Activated T-cell treated with anti-CD3 and anti-CD28 coated beads, Interleukin-2, amount 50 U/mL, for 4 hours (primary cell): ENCODE data around the gene NRXN3. TPM values are rescaled to one million over a fixed set of nuclear protein-coding genes. Genes with fewer than 3 reads are reported as not detected.

ENCODE experiments used
- ATAC-seq, 2 donors: fragments of 200-7000 bp; cut with Tn5 transposase; one replicate each; pipeline ENCODE4 v1.10.0; 2021
- DNase-seq: peaks from one replicate; pipeline ENCODE4 v3.0.0-alpha.2; 2020
- H3K27me3 Mint-ChIP-seq: one replicate; pipeline ENCODE4 v1.8.0; 2021; ENCODE audit warnings: low read depth, mixed read lengths
- H3K36me3 Mint-ChIP-seq: one replicate; pipeline ENCODE4 v1.8.0; 2022; ENCODE audit warnings: mixed read lengths; ENCODE audit not compliant: insufficient read depth
- H3K4me1 Mint-ChIP-seq: one replicate; pipeline ENCODE4 v1.8.0; 2021; ENCODE audit warnings: low read depth, mixed read lengths
- H3K4me3 Mint-ChIP-seq: one replicate; pipeline ENCODE4 v1.8.0; 2021; ENCODE audit warnings: mild to moderate bottlenecking, moderate library complexity, mixed read lengths
- H3K9me3 Mint-ChIP-seq: one replicate; pipeline ENCODE4 v1.8.0; 2021; ENCODE audit warnings: mixed read lengths
- total RNA-seq, 3 donors: library from RNA; stranded (reverse); gene quantifications; one replicate each; pipeline ENCODE4 v1.2.1, GENCODE V29; 2021

NRXN3 gene
- total RNA-seq, 3 donors from 2014 or later, result not detected

- no peak for ATAC-seq
- Mint-ChIP-seq H3K27me3 (no peaks in the 10 kb centered on the region), H3K36me3 (no peaks in the 10 kb centered on the region)
Measured at GRCh38 chr14:79424462-79424861, 1254.3 kb downstream of the NRXN3 start.

GRCh38 chr14:79426103-79426755, 1256.1 kb downstream of the NRXN3 start:
- Mint-ChIP-seq H3K4me1 (no peaks in the 10 kb centered on the region), H3K27me3 (no peaks in the 10 kb centered on the region), H3K9me3 (peaks cover 3% of the 10 kb centered on the region), H3K36me3 (no peaks in the 10 kb centered on the region), H3K4me3 (no peak overlapping the region)
- DNase-seq, result no peak
- ATAC-seq, result no peak

More at GRCh38 chr14:79424462-79424861, 1254.3 kb downstream of the NRXN3 start:
- no peak for DNase-seq
- Mint-ChIP-seq H3K9me3 (peaks cover 3% of the 10 kb centered on the region), H3K4me3 (no peak overlapping the region), H3K4me1 (no peaks in the 10 kb centered on the region)

GRCh38 chr14:79432640-79433039, 1262.5 kb downstream of the NRXN3 start:
- DNase-seq (no peak), ATAC-seq (no peak)
- Mint-ChIP-seq H3K9me3 (peaks cover 3% of the 10 kb centered on the region), H3K27me3 (no peaks in the 10 kb centered on the region), H3K36me3 (no peaks in the 10 kb centered on the region), H3K4me3 (no peak overlapping the region), H3K4me1 (no peaks in the 10 kb centered on the region)

GRCh38 chr14:79436335-79436734, 1266.2 kb downstream of the NRXN3 start:
- DNase-seq (no peak), ATAC-seq (no peak)
- no peaks in the 10 kb centered on the region for H3K27me3 Mint-ChIP-seq
- no peaks in the 10 kb centered on the region for H3K4me1 Mint-ChIP-seq
- H3K9me3 Mint-ChIP-seq, result no peaks in the 10 kb centered on the region
- no peak overlapping the region for H3K4me3 Mint-ChIP-seq
- H3K36me3 Mint-ChIP-seq, result no peaks in the 10 kb centered on the region

- Mint-ChIP-seq H3K4me1 (no peaks in the 10 kb centered on the region), H3K4me3 (no peak overlapping the region), H3K36me3 (no peaks in the 10 kb centered on the region), H3K27me3 (no peaks in the 10 kb centered on the region), H3K9me3 (peaks cover 3% of the 10 kb centered on the region)
- DNase-seq, result no peak
- ATAC-seq, result no peak
Measured at GRCh38 chr14:79437951-79438350, 1267.8 kb downstream of the NRXN3 start.

GRCh38 chr14:79438696-79439342, 1268.6 kb downstream of the NRXN3 start:
- no peaks in the 10 kb centered on the region for H3K4me1 Mint-ChIP-seq
- H3K4me3 Mint-ChIP-seq, result no peak overlapping the region
- DNase-seq, result no peak
- H3K9me3 Mint-ChIP-seq, result peaks cover 3% of the 10 kb centered on the region
- no peaks in the 10 kb centered on the region for H3K36me3 Mint-ChIP-seq
- H3K27me3 Mint-ChIP-seq, result no peaks in the 10 kb centered on the region
- ATAC-seq, result no peak

GRCh38 chr14:79442786-79443185, 1272.6 kb downstream of the NRXN3 start:
- H3K4me1 Mint-ChIP-seq, result no peaks in the 10 kb centered on the region
- peaks cover 7% of the 10 kb centered on the region for H3K9me3 Mint-ChIP-seq
- ATAC-seq (no peak), DNase-seq (no peak)
- no peaks in the 10 kb centered on the region for H3K36me3 Mint-ChIP-seq
- H3K27me3 Mint-ChIP-seq, result no peaks in the 10 kb centered on the region
- no peak overlapping the region for H3K4me3 Mint-ChIP-seq

- Mint-ChIP-seq H3K27me3 (no peaks in the 10 kb centered on the region), H3K4me3 (no peak overlapping the region), H3K4me1 (no peaks in the 10 kb centered on the region), H3K9me3 (peaks cover 7% of the 10 kb centered on the region), H3K36me3 (no peaks in the 10 kb centered on the region)
- no peak for ATAC-seq
- DNase-seq, result no peak
Measured at GRCh38 chr14:79443602-79444001, 1273.4 kb downstream of the NRXN3 start.

GRCh38 chr14:79448960-79449359, 1278.8 kb downstream of the NRXN3 start:
- ATAC-seq, result no peak
- no peaks in the 10 kb centered on the region for H3K4me1 Mint-ChIP-seq

GRCh38 chr14:79451601-79452000, 1281.4 kb downstream of the NRXN3 start:
- Mint-ChIP-seq H3K4me1 (no peaks in the 10 kb centered on the region), H3K9me3 (peaks cover 7% of the 10 kb centered on the region), H3K4me3 (no peak overlapping the region), H3K27me3 (peaks cover 2% of the 10 kb centered on the region), H3K36me3 (no peaks in the 10 kb centered on the region)
- DNase-seq (no peak), ATAC-seq (no peak)

More at GRCh38 chr14:79448960-79449359, 1278.8 kb downstream of the NRXN3 start:
- H3K9me3 Mint-ChIP-seq, result peaks cover 11% of the 10 kb centered on the region
- DNase-seq, result no peak
- H3K4me3 Mint-ChIP-seq, result no peak overlapping the region
- H3K36me3 Mint-ChIP-seq, result no peaks in the 10 kb centered on the region
- H3K27me3 Mint-ChIP-seq, result peaks cover 2% of the 10 kb centered on the region

GRCh38 chr14:79453276-79453675, 1283.1 kb downstream of the NRXN3 start:
- Mint-ChIP-seq H3K36me3 (no peaks in the 10 kb centered on the region), H3K27me3 (peaks cover 2% of the 10 kb centered on the region), H3K4me3 (no peak overlapping the region), H3K4me1 (no peaks in the 10 kb centered on the region), H3K9me3 (peaks cover 7% of the 10 kb centered on the region)
- ATAC-seq (no peak), DNase-seq (no peak)

- DNase-seq (no peak), ATAC-seq (no peak)
- Mint-ChIP-seq H3K4me3 (no peak overlapping the region), H3K36me3 (no peaks in the 10 kb centered on the region), H3K27me3 (no peaks in the 10 kb centered on the region), H3K9me3 (peaks cover 4% of the 10 kb centered on the region), H3K4me1 (no peaks in the 10 kb centered on the region)
Measured at GRCh38 chr14:79464468-79464867, 1294.3 kb downstream of the NRXN3 start.

GRCh38 chr14:79465651-79466050, 1295.5 kb downstream of the NRXN3 start:
- peaks cover 6% of the 10 kb centered on the region for H3K9me3 Mint-ChIP-seq
- DNase-seq (no peak), ATAC-seq (no peak)
- H3K36me3 Mint-ChIP-seq, result no peaks in the 10 kb centered on the region
- H3K4me1 Mint-ChIP-seq, result no peaks in the 10 kb centered on the region
- H3K4me3 Mint-ChIP-seq, result no peak overlapping the region
- no peaks in the 10 kb centered on the region for H3K27me3 Mint-ChIP-seq

- ATAC-seq, result no peak
- Mint-ChIP-seq H3K4me3 (no peak overlapping the region), H3K9me3 (peaks cover 7% of the 10 kb centered on the region), H3K27me3 (no peaks in the 10 kb centered on the region), H3K4me1 (no peaks in the 10 kb centered on the region), H3K36me3 (no peaks in the 10 kb centered on the region)
- no peak for DNase-seq
Measured at GRCh38 chr14:79466938-79467527, 1296.9 kb downstream of the NRXN3 start.

GRCh38 chr14:79467835-79468234, 1297.7 kb downstream of the NRXN3 start:
- no peaks in the 10 kb centered on the region for H3K4me1 Mint-ChIP-seq
- ATAC-seq, result no peak
- no peaks in the 10 kb centered on the region for H3K27me3 Mint-ChIP-seq
- H3K9me3 Mint-ChIP-seq, result peaks cover 7% of the 10 kb centered on the region
- H3K36me3 Mint-ChIP-seq, result no peaks in the 10 kb centered on the region
- H3K4me3 Mint-ChIP-seq, result no peak overlapping the region
- no peak for DNase-seq
